K562 (cell line): ENCODE results near the gene ACADL. TPM values are rescaled to one million over a fixed set of nuclear protein-coding genes. Genes with fewer than 3 reads are reported as not detected.

Experiments
- ATAC-seq: fragments of 200-7000 bp; cut with Tn5 transposase; 3 replicates; pipeline ENCODE4 v1.9.1; 2020; ENCODE audit warnings: moderate library complexity
- BruUV-seq: library from RNA; stranded (reverse); fragments of 400-500 nt; replicated peaks from 2 replicates; lab custom pipeline; 2021; lab: Mats Ljungman, UMichigan
- CTCF ChIA-PET: fragments of 300-600 bp; formaldehyde crosslinking; extraction: SDS; loops from one replicate; lab custom pipeline; 2021; ENCODE audit warnings: low intra/inter-chr PET ratio; lab: Yijun Ruan, JAX
- POLR2A ChIA-PET: fragments of 300-600, 350-650 bp; sonication (Branson Sonifier 250); formaldehyde crosslinking; extraction: SDS; loops from one replicate; lab custom pipeline; 2021; ENCODE audit warnings: antibody characterized with exemption, inconsistent platforms; lab: Yijun Ruan, JAX
- DNase-seq, 4 experiments: peaks; one replicate each; pipeline versions ENCODE4 v3.0.0 to v3.0.0-alpha.2; 2011 to 2018; ENCODE audit warnings: low spot score in 3 of 4, mixed read lengths in 3 of 4; ENCODE audit errors: extremely low read depth in 1 of 4
- FAIRE-seq: peaks from 2 replicates; lab custom pipeline; 2011; peaks lifted over from hg19 to GRCh38; lab: Jason Lieb, UNC
- H2AFZ ChIP-seq: 2 replicates; pipeline ENCODE4 v1.6.0; 2011; ENCODE audit warnings: low read depth, low read length, control low read depth, inconsistent platforms
- H3K27ac ChIP-seq: fragments of 200-600 bp; 3 replicates; pipeline ENCODE4 v1.8.0; 2011; ENCODE audit warnings: low read depth, mild to moderate bottlenecking, control low read depth, inconsistent platforms, low read length, moderate library complexity, mixed read lengths; ENCODE audit errors: extremely low read depth
- H3K27me3 ChIP-seq, 2 experiments: fragments of 300-600 bp in 1 of 2; 2 replicates in 1 of 2; 3 replicates in 1 of 2; pipeline versions ENCODE4 v1.6.0 to v1.8.0; 2011; ENCODE audit warnings: inconsistent platforms in 2 of 2, low read length in 2 of 2, mild to moderate bottlenecking in 1 of 2, mixed read lengths in 1 of 2, moderate library complexity in 1 of 2; ENCODE audit not compliant: control insufficient read depth in 2 of 2, insufficient read depth in 2 of 2
- H3K36me3 ChIP-seq: fragments of 300-600 bp; 3 replicates; pipeline ENCODE4 v1.8.0; 2011; ENCODE audit warnings: mild to moderate bottlenecking, low read length, inconsistent platforms; ENCODE audit not compliant: control insufficient read depth, insufficient read depth
- H3K4me1 ChIP-seq, 2 experiments: fragments of 200-600 bp in 1 of 2; replicated peaks in 1 of 2; 2 replicates in 1 of 2; 3 replicates in 1 of 2; pipeline versions ENCODE4 v1.5.1 to v1.8.0; 2011; ENCODE audit warnings: inconsistent platforms in 2 of 2, low read length in 2 of 2, mild to moderate bottlenecking in 1 of 2, mixed read lengths in 1 of 2, moderate library complexity in 1 of 2; ENCODE audit not compliant: control insufficient read depth in 2 of 2, insufficient read depth in 2 of 2
- H3K4me2 ChIP-seq: 2 replicates; pipeline ENCODE4 v1.6.1; 2011; ENCODE audit warnings: low read length, control low read depth, inconsistent platforms, mixed read lengths; ENCODE audit not compliant: insufficient read depth
- H3K4me3 ChIP-seq: fragments of 200-600 bp; sonication (generic), shearing (Covaris generic); 2 replicates; pipeline ENCODE4 v1.5.1; 2016; ENCODE audit warnings: control low read depth, inconsistent platforms
- H3K79me2 ChIP-seq: fragments of 200-600 bp; 3 replicates; pipeline ENCODE4 v1.8.0; 2011; ENCODE audit warnings: low read length, inconsistent platforms; ENCODE audit not compliant: control insufficient read depth, insufficient read depth
- H3K9ac ChIP-seq, 2 experiments: 2 replicates each; pipeline versions ENCODE4 v1.6.0 to v1.6.1; 2011; ENCODE audit warnings: low read depth in 2 of 2, low read length in 2 of 2, control low read depth in 1 of 2, inconsistent platforms in 1 of 2, mild to moderate bottlenecking in 1 of 2, mixed read lengths in 1 of 2; ENCODE audit not compliant: insufficient read depth in 1 of 2
- H3K9me1 ChIP-seq: one replicate; pipeline ENCODE4 v1.6.0; 2011; ENCODE audit warnings: inconsistent platforms, mild to moderate bottlenecking, low read length, moderate library complexity; ENCODE audit not compliant: control insufficient read depth, insufficient read depth
- H3K9me3 ChIP-seq: replicated peaks from 2 replicates; pipeline ENCODE4 v1.5.1; 2011; ENCODE audit warnings: low read depth, low read length, inconsistent platforms; ENCODE audit not compliant: control insufficient read depth, insufficient read depth
- H4K20me1 ChIP-seq: replicated peaks from 2 replicates; pipeline ENCODE4 v1.6.1; 2011; ENCODE audit warnings: low read length, inconsistent platforms, mixed read lengths; ENCODE audit not compliant: control insufficient read depth, insufficient read depth
- CXXC5 ChIP-seq: fragments of 250-450 bp; sonication (Bioruptor Pico); IDR thresholded peaks from 2 replicates; pipeline ENCODE4 v1.8.0; 2022; ENCODE audit warnings: inconsistent platforms, mild to moderate bottlenecking, moderate library complexity
- ETV6 ChIP-seq, 3 experiments: fragments of 150-350 bp in 1 of 3; sonication (generic) in 1 of 3; formaldehyde crosslinking in 1 of 3; IDR thresholded peaks; 2 replicates each; pipeline versions ENCODE4 v1.6.1 to v1.8.0; 2014 to 2022; ENCODE audit warnings: borderline replicate concordance in 2 of 3, low read depth in 2 of 3, antibody characterized with exemption in 1 of 3, low read length in 1 of 3, mild to moderate bottlenecking in 1 of 3, missing genetic modification reagents in 1 of 3
- HSF4 ChIP-seq: fragments of 250-450 bp; sonication (Bioruptor Pico); IDR thresholded peaks from 2 replicates; pipeline ENCODE4 v2.1.2; 2022; ENCODE audit warnings: mild to moderate bottlenecking, moderate library complexity, borderline replicate concordance
- LCOR ChIP-seq: sonication (generic); formaldehyde crosslinking; IDR thresholded peaks from 2 replicates; pipeline ENCODE4 v1.8.0; 2022; ENCODE audit warnings: mild to moderate bottlenecking, missing genetic modification reagents
- MCM3 ChIP-seq: fragments of 450-650 bp; IDR thresholded peaks from 2 replicates; pipeline ENCODE4 v1.6.1; 2016
- SAFB ChIP-seq: fragments of 200-400 bp; formaldehyde crosslinking; IDR thresholded peaks from 2 replicates; pipeline ENCODE4 v1.6.1; 2017; ENCODE audit warnings: low read depth, low read length, borderline replicate concordance
- SAP30 ChIP-seq: fragments of 200-600 bp; sonication (generic); IDR thresholded peaks from 2 replicates; pipeline ENCODE4 v1.6.1; 2012; ENCODE audit warnings: borderline replicate concordance, low read depth, mild to moderate bottlenecking, moderate library complexity, low read length, control low read depth, inconsistent platforms; ENCODE audit not compliant: insufficient read depth, poor library complexity, severe bottlenecking
- TAF7 ChIP-seq: fragments of 450-650 bp; IDR thresholded peaks from 2 replicates; pipeline ENCODE4 v1.6.1; 2016; ENCODE audit warnings: missing genetic modification characterization, missing compliant biosample characterization
- ZC3H4 ChIP-seq: sonication (generic); formaldehyde crosslinking; IDR thresholded peaks from 2 replicates; pipeline ENCODE4 v1.9.0; 2021; ENCODE audit warnings: missing genetic modification reagents, borderline replicate concordance
- ZNF143 ChIP-seq: sonication (generic); formaldehyde crosslinking; IDR thresholded peaks from 2 replicates; pipeline ENCODE4 v1.9.0; 2022; ENCODE audit warnings: mild to moderate bottlenecking, missing genetic modification reagents
- ZNF232 ChIP-seq: sonication (generic); formaldehyde crosslinking; IDR thresholded peaks from 2 replicates; pipeline ENCODE4 v1.8.0; 2022; ENCODE audit warnings: mild to moderate bottlenecking, missing genetic modification reagents
- ZNF274 ChIP-seq: IDR thresholded peaks from 2 replicates; pipeline ENCODE4 v1.6.1; 2011; ENCODE audit warnings: low read depth, mild to moderate bottlenecking, low read length, moderate library complexity, borderline replicate concordance
- ZNF584 ChIP-seq: fragments of 200-800 bp; sonication (Bioruptor generic); IDR thresholded peaks from 2 replicates; pipeline ENCODE4 v1.6.1; 2016; ENCODE audit warnings: low read depth, mild to moderate bottlenecking, missing genetic modification characterization, missing compliant biosample characterization
- WGBS: fragments of 100-300 bp; shearing (Covaris generic); methylation state at CpG from one replicate; pipeline ENCODE4 v1.1.6; 2016; ENCODE audit warnings: low coverage, mixed read lengths; ENCODE audit not compliant: insufficient coverage; ENCODE audit errors: missing lambda C conversion rate; 5-methylcytosine and 5-hydroxymethylcytosine counted together
- in situ Hi-C: fragments of 300-500 bp; cut with MboI; formaldehyde crosslinking; loops from 4 replicates; pipeline ENCODE4 v1.15.0; 2018; ENCODE audit warnings: inconsistent platforms, mixed read lengths
- intact Hi-C: fragments of 100-400 bp; cut with micrococcal nuclease; formaldehyde crosslinking; loops from 2 replicates; pipeline ENCODE4 v1.14.2; 2022
- polyA plus RNA-seq, 8 experiments: library from polyadenylated mRNA; depleted of rRNA in 4 of 8; stranded (reverse) in 5 of 8; unstranded in 3 of 8; fragments of >200 nt; fragmentation: Nextera tagmentation in 2 of 8; fragmentation: Illumina TruSeq in 1 of 8; extraction: Ambion mirVana in 2 of 8; extraction: Trizol in 1 of 8; gene quantifications; 2 replicates each; pipeline versions ENCODE4 v1.2.1 to v1.2.3, GENCODE V29; 2011 to 2014; ENCODE audit warnings: inconsistent platforms in 1 of 8, missing spikeins in 1 of 8
- total RNA-seq, 7 experiments: library from RNA; depleted of rRNA in 6 of 7; stranded (reverse); fragments of >200 nt in 6 of 7; fragmentation: Illumina TruSeq in 2 of 7; extraction: Trizol in 2 of 7; gene quantifications; 2 replicates each; pipeline versions ENCODE4 v1.2.1 to v1.2.3, GENCODE V29; 2011 to 2021; ENCODE audit warnings: low replicate concordance in 1 of 7
- TF ChIP-seq, protein P1 (sequence below): fragments of 450-650 bp; formaldehyde crosslinking; IDR thresholded peaks from 2 replicates; pipeline ENCODE4 v1.4.0; 2020; ENCODE audit warnings: mild to moderate bottlenecking, mixed read lengths

The ACADL gene
- total and polyA plus RNA-seq, 9 of the 15 experiments (the other 6 are each of a cell fraction or from before 2014, with no cell fraction given): 0.07 TPM; not detected in 8

DNA sequence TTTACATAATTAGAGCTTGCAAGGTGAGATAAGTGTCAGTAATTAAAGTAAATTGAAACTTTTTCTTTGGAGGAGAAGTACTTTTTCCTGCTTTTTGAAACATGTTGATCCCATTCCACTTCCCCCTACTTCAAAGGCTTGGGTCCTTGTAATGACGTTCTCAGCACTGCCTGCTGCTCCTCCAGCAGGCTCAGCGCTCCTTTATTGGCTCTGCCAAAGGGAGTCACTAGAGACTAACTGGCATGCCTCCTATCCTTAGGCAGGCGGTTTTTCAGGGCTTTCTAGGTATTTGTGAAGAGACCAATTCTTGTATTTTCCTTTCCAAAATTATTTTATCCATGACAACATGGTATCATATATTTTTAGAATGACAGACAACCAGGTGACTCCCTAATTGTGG is 43.9 kb upstream of the ACADL start:
- intact Hi-C loops: no loop called here
- no peak for DNase-seq
- TF ChIP-seq CXXC5: no peak
- no peak for TF ChIP-seq ZNF232
- TF ChIP-seq ETV6 (IDR thresholded peaks at IDR 0.05; ENCODE audit: borderline replicate concordance in 1 of 2, low read depth in 2 of 2, low read length in 1 of 2): no peak
- TF ChIP-seq ETV6 (CRISPR knock-in tag; IDR thresholded peaks at IDR 0.05; ENCODE audit: borderline replicate concordance): no peak
- TF ChIP-seq SAP30: no peak
- TF ChIP-seq ZNF584 (CRISPR knock-in tag): no peak
- TF ChIP-seq, all 486 proteins: peak for 0
- FAIRE-seq (no peak), ATAC-seq (no peak)
- no peaks in the 10 kb centered on the region for H3K36me3 ChIP-seq
- H3K9ac ChIP-seq: no peak overlapping the region
- H3K27ac ChIP-seq: no peak overlapping the region
- no peaks in the 10 kb centered on the region for H3K4me1 ChIP-seq
- H3K4me3 ChIP-seq: no peak overlapping the region
- in situ Hi-C loops: no loop called here
- POLR2A ChIA-PET: no interaction called here
- H2AFZ ChIP-seq: no peak overlapping the region
- CTCF ChIA-PET: no interaction called here
- H3K9me3 ChIP-seq: no peaks in the 10 kb centered on the region
- H4K20me1 ChIP-seq: no peaks in the 10 kb centered on the region
- BruUV-seq: no TSS peak
- 0% methylated on average over 3 of the region's 3 CpGs for WGBS
- H3K4me2 ChIP-seq: no peak overlapping the region
- no peaks in the 10 kb centered on the region for H3K9me1 ChIP-seq
- no peaks in the 10 kb centered on the region for H3K27me3 ChIP-seq
- H3K79me2 ChIP-seq: no peaks in the 10 kb centered on the region

DNA sequence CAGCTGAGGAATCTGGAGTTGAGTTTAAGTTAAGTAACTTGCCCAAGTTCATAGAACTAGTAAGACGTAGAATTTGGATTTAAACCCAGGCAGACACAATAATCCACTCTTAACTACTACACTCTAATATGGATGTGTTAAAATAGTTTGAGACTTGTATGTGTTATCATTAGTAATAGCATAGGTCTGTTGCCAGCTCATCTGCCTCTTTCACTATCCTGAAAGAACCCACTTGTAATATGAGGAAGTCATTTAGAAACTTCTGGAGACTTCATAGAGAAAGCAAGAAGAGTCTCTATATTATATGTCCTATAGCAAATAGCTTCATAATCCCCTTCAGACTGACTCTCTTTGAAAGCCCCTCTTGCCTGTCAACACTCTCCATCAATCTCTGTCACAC is 43.0 kb upstream of the ACADL start:
- H4K20me1 ChIP-seq: no peaks in the 10 kb centered on the region
- POLR2A ChIA-PET: no interaction called here
- no peak for FAIRE-seq
- no peak overlapping the region for H3K4me2 ChIP-seq
- H3K27ac ChIP-seq: no peak overlapping the region
- in situ Hi-C loops: no loop called here
- no peaks in the 10 kb centered on the region for H3K27me3 ChIP-seq
- no peaks in the 10 kb centered on the region for H3K36me3 ChIP-seq
- H3K4me1 ChIP-seq: no peaks in the 10 kb centered on the region
- no peak for DNase-seq
- BruUV-seq: no TSS peak
- intact Hi-C loops: no loop called here
- H3K4me3 ChIP-seq: no peak overlapping the region
- H3K9ac ChIP-seq: no peak overlapping the region
- ATAC-seq: no peak
- 0% methylated on average over 1 of the region's 1 CpG for WGBS
- no peaks in the 10 kb centered on the region for H3K9me3 ChIP-seq
- no peaks in the 10 kb centered on the region for H3K79me2 ChIP-seq
- CTCF ChIA-PET: no interaction called here
- H3K9me1 ChIP-seq: no peaks in the 10 kb centered on the region
- H2AFZ ChIP-seq: no peak overlapping the region
- TF ChIP-seq ZNF274 (no peak), TAF7 (no peak), ZNF143 (CRISPR knock-in tag) (no peak), ZC3H4 (CRISPR knock-in tag) (no peak), MCM3 (no peak), LCOR (CRISPR knock-in tag) (no peak), HSF4 (no peak), SAFB (no peak)
- TF ChIP-seq, protein P1, sequence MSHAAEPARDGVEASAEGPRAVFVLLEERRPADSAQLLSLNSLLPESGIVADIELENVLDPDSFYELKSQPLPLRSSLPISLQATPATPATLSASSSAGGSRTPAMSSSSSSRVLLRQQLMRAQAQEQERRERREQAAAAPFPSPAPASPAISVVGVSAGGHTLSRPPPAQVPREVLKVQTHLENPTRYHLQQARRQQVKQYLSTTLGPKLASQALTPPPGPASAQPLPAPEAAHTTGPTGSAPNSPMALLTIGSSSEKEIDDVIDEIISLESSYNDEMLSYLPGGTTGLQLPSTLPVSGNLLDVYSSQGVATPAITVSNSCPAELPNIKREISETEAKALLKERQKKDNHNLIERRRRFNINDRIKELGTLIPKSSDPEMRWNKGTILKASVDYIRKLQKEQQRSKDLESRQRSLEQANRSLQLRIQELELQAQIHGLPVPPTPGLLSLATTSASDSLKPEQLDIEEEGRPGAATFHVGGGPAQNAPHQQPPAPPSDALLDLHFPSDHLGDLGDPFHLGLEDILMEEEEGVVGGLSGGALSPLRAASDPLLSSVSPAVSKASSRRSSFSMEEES (CRISPR knock-in tag): no peak
